ENCODE measurements around the gene HOXC10. TPM values are rescaled to one million over a fixed set of nuclear protein-coding genes. Genes with fewer than 3 reads are reported as not detected.

HOXC10 gene
- total and polyA plus RNA-seq, 2 experiments from 2014 or later, result not detected

- H3K4me2 ChIP-seq, result peak overlapping the region; percentile 71
- peak; percentile 5 for ATAC-seq
- Mint-ChIP-seq H3K36me3 (ENCODE audit: low read depth) (no peaks in the 10 kb centered on the region), H3K9me3 (peaks cover 4% of the 10 kb centered on the region), H3K4me3 (peak overlapping the region; percentile 30), H3K4me1 (peaks cover 27% of the 10 kb centered on the region), H3K27me3 (ENCODE audit: insufficient read depth, low read depth, poor library complexity) (peaks cover 96% of the 10 kb centered on the region), H3K27ac (no peak overlapping the region)
- H3K27ac ChIP-seq (ENCODE audit: low read depth), result no peak overlapping the region
- no peaks in the 10 kb centered on the region for H3K36me3 ChIP-seq (ENCODE audit: insufficient read depth)
- H2AFZ ChIP-seq, result peak overlapping the region; percentile 47; the same call in 1 of the 2 replicates
- peak; percentile 64 for DNase-seq (ENCODE audit: low spot score)
- H3F3A ChIP-seq (replicated peaks; ENCODE audit: low read depth), result peaks cover 38% of the 10 kb centered on the region; the same call in 1 of the 2 replicates
- no peaks in the 10 kb centered on the region for H3K79me2 ChIP-seq (replicated peaks; ENCODE audit: insufficient read depth)
- TF ChIP-seq STAT1 (IDR thresholded peaks at IDR 0.05; ENCODE audit: unreplicated experiment) (no peak), CREB1 (CRISPR knock-in tag; IDR thresholded peaks at IDR 0.05; ENCODE audit: low read depth) (no peak), POLR2AphosphoS5 (IDR thresholded peaks at IDR 0.05; ENCODE audit: low read depth) (no peak), ETS1 (IDR thresholded peaks at IDR 0.05) (no peak), ZNF114 (CRISPR knock-in tag; IDR thresholded peaks at IDR 0.05) (no peak), EZH2 (IDR thresholded peaks at IDR 0.05; ENCODE audit: low read depth, unreplicated experiment) (peak; percentile 100), REST (IDR thresholded peaks at IDR 0.05; ENCODE audit: unreplicated experiment) (no peak), ZNF462 (CRISPR knock-in tag; IDR thresholded peaks at IDR 0.05) (no peak), NANOG (IDR thresholded peaks at IDR 0.05; ENCODE audit: borderline replicate concordance) (no peak), EZH2phosphoT487 (IDR thresholded peaks at IDR 0.05; ENCODE audit: unreplicated experiment) (peak; percentile 99), ZNF331 (CRISPR knock-in tag; IDR thresholded peaks at IDR 0.05; ENCODE audit: low read depth) (no peak)
- TF ChIP-seq, protein P1, sequence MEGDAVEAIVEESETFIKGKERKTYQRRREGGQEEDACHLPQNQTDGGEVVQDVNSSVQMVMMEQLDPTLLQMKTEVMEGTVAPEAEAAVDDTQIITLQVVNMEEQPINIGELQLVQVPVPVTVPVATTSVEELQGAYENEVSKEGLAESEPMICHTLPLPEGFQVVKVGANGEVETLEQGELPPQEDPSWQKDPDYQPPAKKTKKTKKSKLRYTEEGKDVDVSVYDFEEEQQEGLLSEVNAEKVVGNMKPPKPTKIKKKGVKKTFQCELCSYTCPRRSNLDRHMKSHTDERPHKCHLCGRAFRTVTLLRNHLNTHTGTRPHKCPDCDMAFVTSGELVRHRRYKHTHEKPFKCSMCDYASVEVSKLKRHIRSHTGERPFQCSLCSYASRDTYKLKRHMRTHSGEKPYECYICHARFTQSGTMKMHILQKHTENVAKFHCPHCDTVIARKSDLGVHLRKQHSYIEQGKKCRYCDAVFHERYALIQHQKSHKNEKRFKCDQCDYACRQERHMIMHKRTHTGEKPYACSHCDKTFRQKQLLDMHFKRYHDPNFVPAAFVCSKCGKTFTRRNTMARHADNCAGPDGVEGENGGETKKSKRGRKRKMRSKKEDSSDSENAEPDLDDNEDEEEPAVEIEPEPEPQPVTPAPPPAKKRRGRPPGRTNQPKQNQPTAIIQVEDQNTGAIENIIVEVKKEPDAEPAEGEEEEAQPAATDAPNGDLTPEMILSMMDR (conservative IDR thresholded peaks at IDR 0.05; ENCODE audit: low read depth in 2 of 2), result no peak
- H3K27me3 ChIP-seq (ENCODE audit: insufficient read depth), result peaks cover 100% of the 10 kb centered on the region
- no peaks in the 10 kb centered on the region for H3K9me2 ChIP-seq (ENCODE audit: insufficient read depth)
- H4K20me1 ChIP-seq (replicated peaks; ENCODE audit: insufficient read depth), result peaks cover 37% of the 10 kb centered on the region; the same call in 1 of the 2 replicates
- H3K4me3 ChIP-seq, result peak overlapping the region; percentile 41
- peaks cover 45% of the 10 kb centered on the region for H3K4me1 ChIP-seq (ENCODE audit: insufficient read depth)
These were observed 44.8 kb downstream of the HOXC10 start for GRCh38 chr12:54029529-54030441.

Data from GM23338 (cell line).